HepG2 (cell line): ENCODE results near the gene ZNF48. TPM values are rescaled to one million over a fixed set of nuclear protein-coding genes. Genes with fewer than 3 reads are reported as not detected.

Experiments
- BCL6 ChIP-seq: IDR thresholded peaks from 2 replicates; pipeline ENCODE4 v1.6.1; 2016; ENCODE audit warnings: missing genetic modification reagents, missing compliant biosample characterization
- ETV6 ChIP-seq: sonication (generic); formaldehyde crosslinking; conservative IDR thresholded peaks from 2 replicates; pipeline ENCODE4 v1.4.0; 2020; ENCODE audit warnings: missing genetic modification reagents
- HNF4A ChIP-seq: sonication (generic); formaldehyde crosslinking; IDR thresholded peaks from 2 replicates; pipeline ENCODE4 v1.4.0; 2020; ENCODE audit warnings: missing genetic modification reagents
- HNF4G ChIP-seq, 2 experiments: sonication (generic) in 1 of 2; formaldehyde crosslinking in 1 of 2; IDR thresholded peaks; 2 replicates each; pipeline versions ENCODE4 v1.4.0 to v1.6.1; 2011 to 2020; ENCODE audit warnings: borderline replicate concordance in 2 of 2, low read depth in 2 of 2, mild to moderate bottlenecking in 2 of 2, low read length in 1 of 2, missing genetic modification reagents in 1 of 2, moderate library complexity in 1 of 2
- KDM5B ChIP-seq: sonication (generic); formaldehyde crosslinking; IDR thresholded peaks from 2 replicates; pipeline ENCODE4 v1.4.0; 2020; ENCODE audit warnings: missing genetic modification reagents, mild to moderate bottlenecking, borderline replicate concordance
- KDM6A ChIP-seq: IDR thresholded peaks from 2 replicates; pipeline ENCODE4 v1.6.1; 2016; ENCODE audit warnings: low read depth
- LBX2 ChIP-seq: sonication (generic); formaldehyde crosslinking; IDR thresholded peaks from 2 replicates; pipeline ENCODE4 v1.5.0; 2020; ENCODE audit warnings: missing genetic modification reagents, mild to moderate bottlenecking, borderline replicate concordance
- LCORL ChIP-seq, 2 experiments: fragments of 450-650 bp in 1 of 2; sonication (generic) in 1 of 2; formaldehyde crosslinking in 1 of 2; IDR thresholded peaks; 2 replicates each; pipeline versions ENCODE4 v1.5.0 to v1.6.1; 2017 to 2020; ENCODE audit warnings: antibody characterized with exemption in 1 of 2, missing genetic modification reagents in 1 of 2
- MEF2D ChIP-seq: sonication (generic); formaldehyde crosslinking; IDR thresholded peaks from 2 replicates; pipeline ENCODE4 v1.5.1; 2020; ENCODE audit warnings: mild to moderate bottlenecking, missing genetic modification reagents
- MXI1 ChIP-seq: IDR thresholded peaks from 3 replicates; pipeline ENCODE4 v1.6.1; 2012; ENCODE audit warnings: low read depth, low read length, inconsistent platforms, borderline replicate concordance
- POGZ ChIP-seq: sonication (generic); formaldehyde crosslinking; IDR thresholded peaks from 2 replicates; pipeline ENCODE4 v1.4.0; 2020; ENCODE audit warnings: mild to moderate bottlenecking, missing genetic modification reagents
- POLR2A ChIP-seq, 2 experiments: IDR thresholded peaks; 2 replicates each; pipeline ENCODE4 v1.6.1; 2011; ENCODE audit warnings: low read depth in 2 of 2, low read length in 2 of 2, mild to moderate bottlenecking in 1 of 2, moderate library complexity in 1 of 2; ENCODE audit not compliant: insufficient read depth in 1 of 2
- RFXAP ChIP-seq: sonication (generic); formaldehyde crosslinking; IDR thresholded peaks from 2 replicates; pipeline ENCODE4 v1.4.0; 2020; ENCODE audit warnings: missing genetic modification reagents, borderline replicate concordance
- SPEN ChIP-seq: sonication (generic); formaldehyde crosslinking; IDR thresholded peaks from 2 replicates; pipeline ENCODE4 v1.5.1; 2020; ENCODE audit warnings: low read depth, mild to moderate bottlenecking, missing genetic modification reagents
- THAP7 ChIP-seq: sonication (generic); formaldehyde crosslinking; IDR thresholded peaks from 2 replicates; pipeline ENCODE4 v1.8.1; 2023; ENCODE audit warnings: mild to moderate bottlenecking, missing genetic modification reagents
- TSC22D2 ChIP-seq: sonication (generic); formaldehyde crosslinking; IDR thresholded peaks from 2 replicates; pipeline ENCODE4 v1.5.1; 2020; ENCODE audit warnings: missing genetic modification reagents, mild to moderate bottlenecking, borderline replicate concordance
- ZNF12 ChIP-seq: sonication (generic); formaldehyde crosslinking; IDR thresholded peaks from 2 replicates; pipeline ENCODE4 v1.5.0; 2020; ENCODE audit warnings: missing genetic modification reagents
- ZNF253 ChIP-seq: sonication (generic); formaldehyde crosslinking; IDR thresholded peaks from 2 replicates; pipeline ENCODE4 v1.8.0; 2022; ENCODE audit warnings: mild to moderate bottlenecking, missing genetic modification reagents, borderline replicate concordance
- ZNF292 ChIP-seq: sonication (generic); formaldehyde crosslinking; IDR thresholded peaks from 2 replicates; pipeline ENCODE4 v1.8.1; 2022; ENCODE audit warnings: mild to moderate bottlenecking, low read depth, missing genetic modification reagents, borderline replicate concordance
- ZNF761 ChIP-seq: sonication (generic); formaldehyde crosslinking; conservative IDR thresholded peaks from 2 replicates; pipeline ENCODE4 v1.4.0; 2020; ENCODE audit warnings: mild to moderate bottlenecking, missing genetic modification reagents
- ZNF790 ChIP-seq: sonication (generic); formaldehyde crosslinking; IDR thresholded peaks from 2 replicates; pipeline ENCODE4 v1.8.0; 2022; ENCODE audit warnings: missing genetic modification reagents, mild to moderate bottlenecking, borderline replicate concordance
- ZSCAN9 ChIP-seq: IDR thresholded peaks from 2 replicates; pipeline ENCODE4 v1.6.1; 2016; ENCODE audit warnings: borderline replicate concordance
- polyA plus RNA-seq, 8 experiments: library from polyadenylated mRNA; depleted of rRNA in 3 of 8; stranded (reverse) in 7 of 8; unstranded in 1 of 8; fragments of >200 nt; fragmentation: Illumina TruSeq in 4 of 8; extraction: Trizol in 4 of 8; gene quantifications; 2 replicates each; pipeline versions ENCODE4 v1.2.1 to v1.2.3, GENCODE V29; 2011 to 2016; ENCODE audit warnings: low read depth in 4 of 8, missing spikeins in 1 of 8, mixed read lengths in 1 of 8; ENCODE audit not compliant: insufficient read depth in 1 of 8
- total RNA-seq, 5 experiments: library from RNA; depleted of rRNA; stranded (reverse); fragments of >200 nt; fragmentation: Illumina TruSeq; extraction: Trizol; gene quantifications; 2 replicates each; pipeline ENCODE4 v1.2.3, GENCODE V29; 2016; ENCODE audit warnings: low read depth in 1 of 5
- TF ChIP-seq, protein P1 (sequence below): sonication (generic); formaldehyde crosslinking; IDR thresholded peaks from 2 replicates; pipeline ENCODE4 v1.5.1; 2020; ENCODE audit warnings: missing genetic modification reagents, mild to moderate bottlenecking, borderline replicate concordance
- TF ChIP-seq, protein P2 (sequence below): sonication (generic); formaldehyde crosslinking; IDR thresholded peaks from 2 replicates; pipeline ENCODE4 v1.9.0; 2021; ENCODE audit warnings: missing genetic modification reagents, mild to moderate bottlenecking, borderline replicate concordance

Gene ZNF48
- total and polyA plus RNA-seq, 2 of the 13 experiments (the other 11 are each of a cell fraction or from before 2014, with no cell fraction given) = 9.9 to 12.3 TPM

GRCh38 chr16:30407102-30407803, 12.0 kb downstream of the ZNF48 start, which contains the start of gene ZNF771 (continued):
- TF ChIP-seq, protein P1, sequence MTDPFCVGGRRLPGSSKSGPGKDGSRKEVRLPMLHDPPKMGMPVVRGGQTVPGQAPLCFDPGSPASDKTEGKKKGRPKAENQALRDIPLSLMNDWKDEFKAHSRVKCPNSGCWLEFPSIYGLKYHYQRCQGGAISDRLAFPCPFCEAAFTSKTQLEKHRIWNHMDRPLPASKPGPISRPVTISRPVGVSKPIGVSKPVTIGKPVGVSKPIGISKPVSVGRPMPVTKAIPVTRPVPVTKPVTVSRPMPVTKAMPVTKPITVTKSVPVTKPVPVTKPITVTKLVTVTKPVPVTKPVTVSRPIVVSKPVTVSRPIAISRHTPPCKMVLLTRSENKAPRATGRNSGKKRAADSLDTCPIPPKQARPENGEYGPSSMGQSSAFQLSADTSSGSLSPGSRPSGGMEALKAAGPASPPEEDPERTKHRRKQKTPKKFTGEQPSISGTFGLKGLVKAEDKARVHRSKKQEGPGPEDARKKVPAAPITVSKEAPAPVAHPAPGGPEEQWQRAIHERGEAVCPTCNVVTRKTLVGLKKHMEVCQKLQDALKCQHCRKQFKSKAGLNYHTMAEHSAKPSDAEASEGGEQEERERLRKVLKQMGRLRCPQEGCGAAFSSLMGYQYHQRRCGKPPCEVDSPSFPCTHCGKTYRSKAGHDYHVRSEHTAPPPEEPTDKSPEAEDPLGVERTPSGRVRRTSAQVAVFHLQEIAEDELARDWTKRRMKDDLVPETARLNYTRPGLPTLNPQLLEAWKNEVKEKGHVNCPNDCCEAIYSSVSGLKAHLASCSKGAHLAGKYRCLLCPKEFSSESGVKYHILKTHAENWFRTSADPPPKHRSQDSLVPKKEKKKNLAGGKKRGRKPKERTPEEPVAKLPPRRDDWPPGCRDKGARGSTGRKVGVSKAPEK (CRISPR knock-in tag) = peak; percentile 80; the same call in 1 of the 2 replicates
- peak; percentile 80 for TF ChIP-seq MEF2D
- TF ChIP-seq HNF4G (IDR thresholded peaks at IDR 0.05; ENCODE audit: borderline replicate concordance, low read depth, low read length) = 0 out of 2 replicates have a peak, but pooled peaks have one; percentile 14
- 0 out of 2 replicates have a peak, but pooled peaks have one; percentile 20 for TF ChIP-seq HNF4G (CRISPR knock-in tag; IDR thresholded peaks at IDR 0.05; ENCODE audit: borderline replicate concordance, low read depth)
- TF ChIP-seq RFXAP (CRISPR knock-in tag) = peak; percentile 48; the same call in 1 of the 2 replicates
- 0 out of 2 replicates have a peak, but pooled peaks have one; percentile 8 for TF ChIP-seq LCORL (IDR thresholded peaks at IDR 0.05)
- TF ChIP-seq LCORL (CRISPR knock-in tag; IDR thresholded peaks at IDR 0.05) = peak; percentile 96
- peak; percentile 91; the same call in 2 of the 3 replicates for TF ChIP-seq MXI1
- peak; percentile 40 for TF ChIP-seq BCL6 (CRISPR knock-in tag)
- peak; percentile 73 for TF ChIP-seq ETV6
- peak; percentile 22; the same call in 1 of the 2 replicates for TF ChIP-seq ZNF253
- peak; percentile 98 for TF ChIP-seq KDM5B (CRISPR knock-in tag)
- TF ChIP-seq KDM6A = no peak
- peak; percentile 50 for TF ChIP-seq SPEN
- peak; percentile 60; the same call in 1 of the 2 replicates for TF ChIP-seq TSC22D2 (CRISPR knock-in tag)
- TF ChIP-seq LBX2 (CRISPR knock-in tag) = 0 out of 2 replicates have a peak, but pooled peaks have one; percentile 13
- peak; percentile 65; the same call in 1 of the 2 replicates for TF ChIP-seq ZNF761 (CRISPR knock-in tag)
- TF ChIP-seq HNF4A = peak; percentile 21; the same call in 1 of the 2 replicates
- peak; percentile 50; the same call in 1 of the 2 replicates for TF ChIP-seq ZSCAN9 (CRISPR knock-in tag)
- TF ChIP-seq ZNF12 (CRISPR knock-in tag) = peak; percentile 55; the same call in 1 of the 2 replicates
- TF ChIP-seq ZNF292 (CRISPR knock-in tag) = peak; percentile 44; the same call in 1 of the 2 replicates
- TF ChIP-seq ZNF790 (CRISPR knock-in tag) = peak; percentile 75; the same call in 1 of the 2 replicates
- TF ChIP-seq POGZ (CRISPR knock-in tag) = peak; percentile 81
- TF ChIP-seq, protein P2, sequence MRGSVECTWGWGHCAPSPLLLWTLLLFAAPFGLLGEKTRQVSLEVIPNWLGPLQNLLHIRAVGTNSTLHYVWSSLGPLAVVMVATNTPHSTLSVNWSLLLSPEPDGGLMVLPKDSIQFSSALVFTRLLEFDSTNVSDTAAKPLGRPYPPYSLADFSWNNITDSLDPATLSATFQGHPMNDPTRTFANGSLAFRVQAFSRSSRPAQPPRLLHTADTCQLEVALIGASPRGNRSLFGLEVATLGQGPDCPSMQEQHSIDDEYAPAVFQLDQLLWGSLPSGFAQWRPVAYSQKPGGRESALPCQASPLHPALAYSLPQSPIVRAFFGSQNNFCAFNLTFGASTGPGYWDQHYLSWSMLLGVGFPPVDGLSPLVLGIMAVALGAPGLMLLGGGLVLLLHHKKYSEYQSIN = no peak
- peak; percentile 91 to 92 for TF ChIP-seq POLR2A (IDR thresholded peaks at IDR 0.05; ENCODE audit: insufficient read depth in 1 of 2, low read depth in 2 of 2, low read length in 2 of 2)
- no peak; the same call in 1 of the 2 replicates for TF ChIP-seq THAP7
